SKM-1 (cell line): ENCODE measurements around the gene FOXK2.

ENCODE experiments used
- DNase-seq: peaks from one replicate; lab custom pipeline; 2025; ENCODE audit not compliant: unreplicated experiment; lab: John Stamatoyannopoulos, UW

Gene FOXK2

DNA sequence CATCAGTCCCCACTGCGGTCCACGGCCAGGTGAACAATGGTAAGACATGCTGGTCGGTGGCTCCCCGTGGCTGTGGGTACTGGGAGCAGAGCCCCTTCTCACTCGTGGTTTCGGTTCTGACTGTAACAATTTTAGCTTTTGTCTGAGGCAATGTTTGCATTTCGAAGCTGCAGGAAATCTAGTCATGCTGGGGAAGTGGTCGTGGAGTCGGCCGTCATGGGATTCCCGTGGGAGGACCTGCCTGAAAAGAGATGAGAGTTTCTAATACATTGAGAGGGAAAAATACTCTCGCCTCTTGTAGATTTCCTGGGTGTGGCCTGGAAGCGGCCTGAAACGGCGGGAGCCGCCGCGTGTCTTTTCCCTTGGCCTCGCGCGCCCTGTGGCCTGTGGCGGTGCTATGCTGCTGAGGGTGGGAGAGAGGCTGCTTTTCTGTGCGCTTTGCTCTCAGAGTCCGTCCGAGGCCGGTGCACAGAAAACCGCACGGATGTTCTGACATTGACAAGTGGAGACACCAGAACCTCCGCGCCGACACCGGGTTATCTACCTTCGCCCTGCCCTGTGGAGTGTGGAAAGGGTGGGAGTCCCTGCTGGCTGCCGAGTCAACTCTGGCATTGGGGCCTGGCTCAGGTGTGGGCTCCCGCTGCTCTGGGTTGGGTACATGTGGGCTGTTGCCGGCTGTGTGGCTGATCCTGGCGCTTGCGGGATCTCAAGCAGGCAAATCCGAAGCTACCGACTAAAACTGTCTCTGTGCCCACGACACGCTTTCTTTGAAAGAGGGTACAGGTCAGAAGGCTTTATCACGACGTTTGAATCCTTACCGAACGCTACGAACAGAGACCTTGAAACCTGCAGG lies 67.9 kb downstream of the FOXK2 start:
- no peak for DNase-seq

DNA sequence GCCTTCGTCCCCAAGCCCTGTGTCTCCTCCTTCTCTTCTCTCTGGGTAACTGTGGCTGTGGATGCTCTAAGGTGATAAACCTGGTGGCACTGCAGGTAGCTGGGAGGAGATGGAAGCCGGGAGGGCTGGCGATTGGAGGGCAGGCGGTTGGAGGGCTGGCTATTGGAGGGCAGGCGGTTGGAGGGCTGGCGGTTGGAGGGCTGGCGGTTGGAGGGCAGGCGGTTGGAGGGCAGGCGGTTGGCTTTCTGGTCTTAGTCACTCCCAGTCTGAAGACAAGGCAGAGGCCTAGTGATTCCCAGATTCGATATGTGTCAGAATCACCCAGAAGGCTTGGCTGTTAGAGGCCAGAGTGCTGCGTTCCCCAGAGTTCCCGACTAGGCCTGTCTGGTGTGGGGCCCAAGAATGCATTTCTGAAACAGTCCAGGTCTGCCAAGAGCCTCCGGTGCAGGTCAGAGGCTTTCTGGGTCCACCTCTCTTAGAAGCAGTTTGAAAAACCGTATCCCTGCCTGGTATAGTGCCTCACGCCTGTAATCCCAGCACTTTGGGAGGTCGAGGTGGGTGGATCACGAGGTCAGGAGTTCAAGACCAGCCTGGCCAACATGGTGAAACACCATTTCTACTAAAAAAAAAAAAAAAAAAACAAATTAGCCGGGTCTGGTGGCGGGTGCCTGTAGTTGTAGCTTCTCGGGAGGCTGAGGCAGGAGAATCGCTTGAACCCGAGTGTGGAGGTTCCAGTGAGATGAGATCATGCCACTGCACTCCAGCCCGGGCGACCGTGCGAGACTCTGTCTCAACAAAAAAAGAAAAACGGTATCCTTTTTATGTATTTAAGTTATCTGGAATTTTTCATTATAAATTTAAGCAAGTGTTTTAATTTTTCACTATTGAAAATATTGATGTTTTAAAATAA lies 69.0 kb downstream of the FOXK2 start:
- no peak for DNase-seq

DNA sequence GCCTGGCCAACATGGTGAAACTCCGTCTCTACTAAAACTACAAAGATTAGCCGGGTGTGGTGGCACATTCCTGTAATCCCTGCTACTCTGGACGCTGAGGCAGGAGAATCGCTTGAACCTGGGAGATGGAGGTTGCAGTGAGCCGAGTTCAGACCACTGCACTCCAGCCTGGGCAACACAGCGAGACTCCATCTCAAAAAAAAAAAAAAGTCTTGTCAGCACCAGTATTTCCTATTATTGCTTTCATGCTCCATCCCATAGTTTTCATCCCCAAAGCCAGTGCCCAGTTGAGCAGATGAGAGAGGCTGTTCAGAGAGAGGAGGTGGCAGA lies 70.3 kb downstream of the FOXK2 start:
- DNase-seq = no peak

DNA sequence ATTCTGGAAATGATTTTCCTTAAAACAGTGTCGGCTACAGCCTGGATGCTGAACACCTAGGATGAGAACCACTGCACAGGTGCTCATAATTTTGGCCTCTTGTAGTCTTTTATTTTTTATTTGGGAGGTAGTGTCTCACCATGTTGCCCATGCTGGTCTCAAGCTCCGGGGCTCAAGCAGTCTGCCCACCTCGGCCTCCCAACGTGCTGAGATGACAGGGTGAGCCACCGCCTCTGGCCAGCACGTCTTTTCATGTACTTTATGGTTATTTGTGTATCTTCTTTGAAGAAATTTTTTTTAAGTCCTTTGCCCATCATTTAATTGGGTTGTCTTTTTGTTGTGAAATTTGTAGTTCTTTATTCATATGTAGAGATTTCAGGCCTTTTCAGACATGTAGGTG lies 70.7 kb downstream of the FOXK2 start:
- no peak for DNase-seq

DNA sequence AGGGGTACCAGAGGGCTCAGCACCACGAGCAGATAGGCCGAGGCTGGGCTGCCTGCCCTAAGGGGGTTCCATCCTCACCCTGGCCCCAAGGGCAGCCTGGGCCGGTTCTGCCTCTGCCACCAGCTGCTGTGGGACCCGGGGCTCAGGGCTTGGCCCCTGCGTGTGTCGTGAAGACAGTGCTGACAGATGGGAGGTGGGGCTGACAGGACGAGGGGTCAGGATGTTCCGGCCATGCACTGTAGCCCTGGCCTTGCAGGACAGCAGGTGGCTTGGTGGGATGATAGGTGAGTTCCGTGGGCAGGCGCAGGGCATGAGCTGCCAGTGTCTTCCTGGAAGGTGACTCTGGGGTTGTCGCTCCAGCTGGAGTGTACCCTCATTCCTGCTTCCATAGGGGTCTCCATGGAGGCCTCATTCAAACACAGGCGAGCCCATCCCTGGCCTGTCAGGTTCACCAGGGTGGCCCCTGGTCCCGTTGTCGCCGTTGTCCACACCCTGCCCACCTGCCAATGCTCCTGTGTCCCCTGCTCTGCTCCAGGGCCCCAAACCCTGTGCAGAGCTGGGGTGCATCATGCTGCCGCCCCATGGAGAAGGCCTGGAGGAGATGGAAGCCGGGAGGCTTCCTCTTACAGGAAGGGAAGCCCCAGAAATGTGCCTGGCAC lies 71.5 kb downstream of the FOXK2 start:
- no peak for DNase-seq

DNA sequence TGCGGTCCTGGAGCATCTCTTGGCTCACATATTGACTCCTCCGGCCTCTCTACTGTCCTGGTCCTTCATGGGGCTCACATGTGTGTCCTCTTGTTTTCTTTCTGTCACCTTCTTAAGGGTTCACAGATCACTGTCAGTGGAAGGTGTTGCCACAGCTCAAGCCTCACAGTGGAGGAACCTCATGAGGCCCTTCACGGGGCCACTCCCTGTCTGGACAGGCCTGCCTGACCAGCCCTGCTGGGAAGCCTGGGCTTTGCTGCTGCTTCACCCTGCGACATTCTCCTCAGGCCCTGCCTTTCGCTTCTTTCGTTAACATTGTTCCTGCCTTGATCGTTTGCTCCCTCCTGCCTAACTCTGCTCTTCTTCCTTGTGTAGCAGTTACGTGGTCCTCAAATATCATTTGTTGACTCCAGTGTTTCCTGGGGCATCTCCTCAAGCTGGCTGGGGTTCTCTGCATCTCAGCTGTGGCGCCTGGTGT lies 72.8 kb downstream of the FOXK2 start:
- DNase-seq = peak; percentile 28

DNA sequence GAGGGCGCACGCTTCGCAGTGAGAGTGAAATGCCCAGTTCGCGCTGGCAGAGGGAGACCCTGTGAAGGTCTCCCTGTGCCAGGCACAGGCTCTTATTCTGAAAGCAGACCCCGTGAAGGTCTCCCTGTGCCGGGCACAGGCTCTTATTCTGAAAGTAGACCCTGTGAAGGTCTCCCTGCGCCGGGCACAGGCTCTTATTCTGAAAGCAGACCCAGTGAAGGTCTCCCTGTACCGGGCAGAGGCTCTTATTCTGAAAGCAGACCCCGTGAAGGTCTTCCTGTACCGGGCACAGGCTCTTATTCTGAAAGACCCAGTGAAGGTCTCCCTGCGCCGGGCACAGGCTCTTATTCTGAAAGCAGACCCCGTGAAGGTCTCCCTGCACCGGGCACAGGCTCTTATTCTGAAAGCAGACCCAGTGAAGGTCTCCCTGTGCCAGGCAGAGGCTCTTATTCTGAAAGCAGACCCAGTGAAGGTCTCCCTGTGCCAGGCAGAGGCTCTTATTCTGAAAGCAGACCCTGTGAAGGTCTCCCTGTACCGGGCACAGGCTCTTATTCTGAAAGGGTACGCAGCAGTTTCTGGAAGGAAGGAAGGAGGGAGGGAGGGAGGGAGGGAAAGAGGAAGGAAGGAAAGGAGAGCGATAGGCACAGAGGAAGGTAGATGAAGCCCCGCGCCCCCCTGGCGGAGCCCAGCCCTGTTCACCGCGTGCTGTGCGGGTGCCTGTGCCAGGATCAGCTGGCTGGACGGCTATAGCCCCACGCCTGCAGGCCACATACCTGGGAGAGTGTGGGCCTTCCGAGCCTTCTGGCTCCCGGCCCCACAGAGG lies 73.4 kb downstream of the FOXK2 start:
- peak; percentile 26 for DNase-seq

DNA sequence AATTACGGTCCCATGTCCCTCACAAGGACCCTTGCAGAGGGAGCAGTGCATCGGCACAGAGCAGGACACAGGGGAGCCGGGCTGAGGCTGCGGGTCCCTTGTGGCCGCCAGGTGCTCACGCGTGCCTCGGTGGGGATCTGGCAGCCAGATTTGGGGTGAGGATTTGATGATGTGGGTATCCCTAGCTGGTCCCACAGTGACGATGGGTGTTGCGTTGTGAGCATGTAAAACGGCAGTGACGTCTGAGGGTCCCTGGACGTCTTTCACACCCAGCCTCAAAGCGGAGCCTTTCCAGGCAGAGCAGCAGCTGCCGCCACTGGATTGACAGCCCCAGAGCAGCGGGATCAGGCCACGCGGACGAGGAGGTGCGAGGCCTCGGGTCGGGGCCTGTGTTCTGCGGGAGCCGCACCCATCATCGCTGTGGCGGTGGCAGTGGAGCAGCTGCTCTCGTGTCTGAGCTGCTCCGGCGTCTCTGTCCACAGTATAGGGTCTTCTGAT lies 74.1 kb downstream of the FOXK2 start:
- DNase-seq = no peak

DNA sequence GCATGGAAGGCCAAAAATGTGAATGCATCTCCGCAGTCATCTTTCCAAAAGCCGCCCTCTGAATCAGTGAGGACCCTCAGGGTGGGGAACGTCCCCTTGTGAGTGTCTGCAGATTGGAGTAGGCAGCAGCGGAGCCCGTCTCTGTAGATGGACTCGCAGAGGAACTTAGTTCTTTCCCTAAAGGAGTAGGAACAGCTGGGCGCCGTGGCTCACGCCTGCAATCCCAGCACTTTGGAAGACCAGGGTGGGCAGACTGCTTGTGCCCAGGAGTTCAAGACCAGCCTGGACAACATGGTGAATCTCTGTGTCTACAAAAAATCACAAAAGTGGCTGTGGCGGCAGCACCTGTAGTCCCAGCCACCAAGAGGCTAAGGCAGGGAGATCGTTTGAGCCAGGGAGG lies 75.0 kb downstream of the FOXK2 start:
- no peak for DNase-seq

DNA sequence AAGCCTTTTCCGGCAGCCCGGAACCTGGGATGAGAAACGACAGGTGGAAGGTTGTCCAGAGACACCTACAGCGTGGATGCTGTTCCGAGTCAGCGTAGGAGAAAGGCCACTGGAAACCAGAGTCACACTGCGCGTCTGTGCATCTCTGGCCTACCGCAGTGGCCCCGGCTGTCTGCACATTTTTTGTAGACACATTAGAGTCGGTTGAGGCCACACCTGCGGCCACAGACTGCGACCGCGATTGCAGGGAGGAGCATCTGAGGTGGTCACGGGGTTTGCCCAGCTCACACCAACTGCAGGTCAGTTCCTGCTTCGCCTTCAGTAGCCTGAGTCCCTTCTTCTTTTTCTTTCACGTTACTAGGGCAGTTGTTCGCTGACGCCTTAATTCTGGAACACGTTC lies 76.4 kb downstream of the FOXK2 start:
- no peak for DNase-seq

DNA sequence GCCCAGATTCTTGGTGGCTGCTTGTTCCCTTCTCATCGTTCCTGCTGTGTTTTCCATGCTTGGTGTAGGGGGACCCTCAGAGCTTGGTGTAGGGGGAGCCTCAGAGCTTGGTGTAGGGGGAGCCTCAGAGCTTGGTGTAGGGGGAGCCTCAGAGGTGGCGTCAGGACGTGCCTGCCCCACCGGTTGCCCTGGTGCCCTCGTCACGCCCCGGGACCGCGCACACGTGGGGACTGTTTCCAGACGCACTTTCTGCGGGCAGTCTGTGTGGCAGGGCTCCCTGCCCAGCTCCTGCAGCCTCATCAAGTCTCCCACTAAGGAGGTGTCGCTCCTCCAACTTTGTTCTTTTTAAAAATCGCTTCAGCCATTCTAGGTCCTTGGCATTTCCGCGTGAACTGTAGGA lies 76.8 kb downstream of the FOXK2 start:
- no peak for DNase-seq

DNA sequence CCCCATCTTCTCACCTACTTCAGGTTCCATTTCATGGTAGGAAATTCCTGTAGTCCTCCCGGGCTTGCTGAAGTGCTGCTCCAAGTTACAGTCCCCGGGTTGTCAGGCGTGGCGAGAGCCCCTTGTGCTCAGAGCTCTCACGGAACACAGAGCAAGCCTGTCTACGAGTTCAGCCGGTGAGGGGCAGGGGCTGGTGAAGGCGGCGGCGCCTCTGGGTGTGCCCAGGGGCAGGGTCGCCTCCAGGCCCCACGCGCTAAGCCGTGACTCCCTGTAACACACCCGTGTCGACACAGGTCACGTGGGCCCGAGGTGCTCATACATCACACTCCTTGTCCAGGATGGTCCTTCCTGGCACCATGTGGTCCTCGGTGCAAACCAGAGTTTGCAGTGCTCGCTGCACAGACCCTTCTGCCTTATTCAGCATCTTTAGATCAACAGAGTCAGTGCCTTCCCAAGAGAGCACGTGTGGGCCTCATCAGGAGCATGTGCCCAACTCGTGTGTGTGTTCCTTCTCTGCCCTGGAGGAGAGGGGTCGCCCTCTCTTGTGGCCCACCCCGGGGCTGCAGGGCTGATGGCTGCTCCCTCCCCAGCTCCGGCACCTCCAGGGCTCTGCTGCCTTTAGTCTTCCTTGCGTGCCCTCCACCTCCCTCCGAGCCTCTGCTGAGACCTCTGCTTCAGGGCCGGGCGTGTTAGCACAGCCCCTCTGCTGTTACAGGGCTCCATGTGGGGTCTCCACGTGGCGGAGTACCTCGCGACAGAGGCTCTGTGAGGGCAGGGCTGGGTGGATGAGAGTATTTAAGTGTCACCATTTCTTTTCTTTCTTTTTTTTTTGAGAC lies 77.5 kb downstream of the FOXK2 start:
- no peak for DNase-seq

DNA sequence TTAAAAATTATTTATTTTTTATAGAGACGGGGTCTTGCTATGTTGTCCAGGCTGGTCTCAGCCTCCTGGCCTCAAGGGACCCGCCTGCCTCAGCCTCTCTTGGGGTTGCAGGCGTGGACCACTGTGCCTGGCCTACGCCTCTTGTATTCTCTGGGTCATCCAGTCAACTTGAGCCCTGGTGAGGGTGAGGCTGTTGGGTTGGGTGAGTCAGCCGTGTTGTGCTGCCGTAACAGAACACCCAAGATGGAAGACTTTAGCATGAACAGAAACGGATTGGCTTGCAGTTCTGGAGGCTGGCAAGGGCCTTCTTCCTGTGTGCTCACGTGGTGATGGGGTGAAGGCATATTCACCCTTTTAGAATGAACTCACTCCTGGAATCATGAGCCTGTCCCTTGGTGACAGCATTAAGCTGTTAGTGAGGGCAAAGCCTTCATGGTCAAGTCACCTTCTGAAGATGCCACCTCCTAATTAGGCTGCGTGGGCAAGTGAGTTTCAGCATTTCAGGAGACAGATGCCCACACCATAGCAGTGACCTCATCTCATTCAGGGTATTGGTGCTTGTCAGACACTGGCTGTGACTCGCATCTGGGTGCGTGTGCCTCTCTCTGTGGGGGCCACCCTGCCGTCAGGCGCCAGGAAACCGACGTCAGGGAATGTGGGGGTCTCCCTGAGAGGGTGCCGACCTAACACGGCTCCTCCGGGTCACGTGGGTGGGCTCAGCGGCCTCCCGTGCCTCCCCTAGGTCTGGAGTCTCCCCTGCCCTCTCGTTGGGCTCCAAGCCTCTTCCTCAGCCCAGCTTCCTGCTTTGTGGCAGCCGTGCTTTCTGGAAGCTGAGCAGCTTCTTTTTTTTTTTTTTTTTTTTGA lies 79.0 kb downstream of the FOXK2 start:
- no peak for DNase-seq

DNA sequence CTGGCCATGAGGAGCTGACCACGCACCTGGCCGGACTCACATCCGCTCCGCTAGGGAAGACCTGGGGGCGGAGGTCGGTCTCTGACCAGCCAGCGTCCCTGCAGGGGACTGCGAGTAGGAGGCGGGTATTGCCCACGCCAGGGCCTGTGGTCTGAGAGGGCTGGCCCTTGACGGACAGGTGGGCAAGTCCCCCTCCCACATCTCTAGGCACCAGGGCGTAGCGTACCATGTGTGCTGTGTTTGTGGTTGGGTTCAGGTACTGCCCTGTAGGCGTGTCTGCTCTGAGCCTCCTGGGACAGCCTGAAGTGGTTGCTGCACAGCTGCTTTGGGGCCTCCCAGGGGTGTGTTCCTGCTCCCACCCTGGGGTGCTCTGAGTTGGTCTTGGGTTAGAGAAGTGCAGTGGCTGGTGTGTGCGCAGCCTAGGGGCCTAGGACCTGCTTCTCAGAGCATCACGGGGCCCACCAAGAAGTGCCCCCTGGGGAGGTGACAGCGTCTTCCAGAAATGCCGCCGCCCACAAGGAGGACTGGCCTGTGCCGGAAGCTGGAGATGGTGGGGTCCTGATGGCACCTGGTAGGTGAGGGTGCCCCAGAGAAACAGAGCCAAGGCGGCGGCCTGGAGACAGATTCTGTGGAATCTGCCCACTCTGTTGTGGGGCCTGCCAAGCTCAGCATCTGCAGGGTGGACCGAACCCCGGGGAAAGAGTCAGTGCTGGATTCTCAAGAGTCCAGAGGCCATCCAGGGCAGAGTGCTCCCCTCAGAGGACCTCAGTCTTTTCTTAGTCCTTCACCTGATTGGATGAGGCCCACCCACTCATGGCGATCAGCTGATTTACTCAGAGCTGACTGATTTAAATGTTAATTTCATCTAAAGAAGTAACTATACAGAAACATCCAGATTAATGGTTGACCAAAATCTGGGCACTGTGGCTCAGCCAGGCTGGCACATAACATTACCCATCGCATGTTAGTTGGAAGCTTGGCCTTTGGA lies 80.4 kb downstream of the FOXK2 start:
- no peak for DNase-seq

DNA sequence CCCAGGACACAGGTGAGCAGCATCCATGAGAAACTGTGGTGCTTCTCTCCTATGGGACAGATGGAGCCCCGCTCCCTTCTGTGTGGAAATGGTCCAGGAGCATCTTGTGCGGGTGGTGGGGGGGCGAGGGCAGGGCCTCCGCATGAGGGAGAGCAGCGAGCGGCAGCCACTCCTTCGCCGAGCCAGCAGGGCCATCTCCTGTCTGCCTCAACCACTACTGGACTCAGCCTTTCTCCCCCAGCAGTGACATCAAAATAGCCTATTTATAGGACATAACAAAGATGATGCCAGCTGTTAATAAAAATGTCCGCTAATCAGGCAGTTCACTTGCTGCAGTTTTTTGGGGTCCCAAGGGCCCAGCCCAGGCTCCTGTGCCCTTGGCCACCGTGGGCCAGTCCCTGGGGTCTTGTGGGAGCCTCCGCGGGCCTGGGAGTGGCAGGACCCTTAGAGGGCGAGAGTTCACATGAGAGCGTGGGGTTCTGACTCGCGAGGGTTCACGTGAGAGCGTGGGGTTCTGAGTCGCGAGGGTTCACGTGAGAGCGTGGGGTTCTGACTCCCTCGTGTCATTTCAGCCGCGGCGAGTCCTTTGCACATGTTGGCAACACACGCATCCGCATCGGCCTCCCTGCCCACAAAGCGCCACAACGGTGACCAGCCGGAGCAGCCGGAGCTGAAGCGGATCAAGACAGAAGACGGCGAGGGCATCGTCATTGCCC lies 81.4 kb downstream of the FOXK2 start:
- DNase-seq = no peak

DNA sequence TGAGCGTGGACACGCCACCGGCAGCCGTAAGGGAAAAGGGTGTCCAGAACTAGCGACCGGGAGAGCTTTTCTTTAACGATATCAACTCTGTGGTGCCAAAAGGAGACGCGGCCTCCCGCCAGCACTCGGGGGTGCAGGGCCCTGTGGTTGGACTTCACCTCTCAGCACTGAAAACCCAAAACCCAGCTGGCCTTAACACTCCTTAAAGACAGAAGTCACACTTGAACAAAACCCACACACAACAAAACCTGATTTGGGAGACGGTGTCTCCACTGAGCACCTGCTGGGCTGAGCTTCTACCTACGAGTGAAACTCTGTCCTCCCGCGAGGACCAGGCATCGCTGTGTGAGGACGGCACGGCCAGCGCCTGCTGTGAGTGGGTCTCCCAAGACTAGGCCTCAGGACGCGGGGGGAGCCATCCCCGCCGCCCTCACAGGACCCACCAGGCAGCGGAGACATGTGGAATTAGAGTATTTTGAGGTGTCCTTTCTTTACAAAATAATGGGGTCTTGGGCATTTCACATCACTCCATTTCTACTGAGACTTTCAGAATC lies 82.0 kb downstream of the FOXK2 start:
- DNase-seq = no peak

DNA sequence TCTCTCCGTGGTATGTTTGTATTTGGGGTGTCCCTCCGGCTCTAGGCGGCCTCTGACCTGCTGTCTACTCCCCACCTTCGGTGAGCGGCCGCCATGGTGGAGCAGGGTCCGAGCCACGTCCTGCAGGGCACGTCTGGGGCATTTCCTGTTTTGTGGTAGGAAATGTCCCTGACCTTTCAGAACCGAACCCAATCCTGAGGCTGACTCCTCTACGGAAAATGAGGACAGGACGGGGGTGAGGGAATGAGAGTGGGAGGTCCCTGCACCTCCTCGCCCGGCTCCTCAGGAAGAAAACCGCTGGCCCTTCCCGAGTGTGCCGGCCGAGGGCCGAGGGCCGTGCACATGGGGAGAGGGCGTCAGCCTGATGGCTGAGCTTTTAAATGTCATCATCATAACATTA lies 83.0 kb downstream of the FOXK2 start:
- no peak for DNase-seq
